ENCODE data around the gene KSR1.
"Not testable (repeated sequence)": the region's sequence is repeated elsewhere in the genome, so short reads cannot be mapped to it uniquely, and the experiment has no call there.

The KSR1 gene

GRCh38 chr17:27499451-27500265, 43.4 kb downstream of the KSR1 start:
- peaks cover 6% of the 10 kb centered on the region for H3K27me3 ChIP-seq (ENCODE audit: control insufficient read depth, insufficient read depth, low read length)
- no peak overlapping the region for H3K9ac ChIP-seq (ENCODE audit: low read depth, low read length)
- peaks cover 10% of the 10 kb centered on the region for H3K4me1 ChIP-seq (ENCODE audit: control insufficient read depth, insufficient read depth, low read length)
- no peak overlapping the region for H3K4me2 ChIP-seq (ENCODE audit: low read length)
- no peaks in the 10 kb centered on the region for H3K36me3 ChIP-seq (ENCODE audit: insufficient read depth, low read length)
- no peaks in the 10 kb centered on the region for H3K9me3 ChIP-seq (replicated peaks; ENCODE audit: low read length)
- no peak overlapping the region for H3K4me3 ChIP-seq (ENCODE audit: low read length)

DNA sequence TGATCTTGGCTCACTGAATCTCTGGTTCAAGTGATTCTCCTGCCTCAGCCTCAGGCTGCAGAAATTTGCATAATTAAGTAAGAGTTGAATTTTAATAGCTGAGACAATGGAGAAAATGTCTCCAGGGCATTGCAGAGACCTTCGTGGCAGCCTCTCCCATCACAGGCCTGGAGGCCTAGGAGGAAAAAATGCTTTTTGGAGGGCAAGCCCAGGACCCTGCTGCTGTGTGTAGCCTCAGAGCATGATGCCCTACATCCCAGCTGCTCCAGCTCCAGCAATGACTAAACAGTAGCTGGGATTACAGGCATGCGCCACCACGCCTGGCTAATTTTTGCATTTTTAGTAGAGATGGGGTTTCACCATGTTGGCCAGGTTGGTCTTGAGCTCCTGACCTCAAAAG, 45.1 kb downstream of the KSR1 start:
- H3K4me1 ChIP-seq (ENCODE audit: control insufficient read depth, insufficient read depth, low read length); H3K4me2 ChIP-seq (ENCODE audit: low read length); H3K27me3 ChIP-seq (ENCODE audit: control insufficient read depth, insufficient read depth, low read length); H3K4me3 ChIP-seq (ENCODE audit: low read length); H3K9ac ChIP-seq (ENCODE audit: low read depth, low read length); H3K36me3 ChIP-seq (ENCODE audit: insufficient read depth, low read length); H3K9me3 ChIP-seq (replicated peaks; ENCODE audit: low read length): not testable (repeated sequence)

- Histone ChIP-seq H3K27me3 (ENCODE audit: control insufficient read depth, insufficient read depth, low read length) (no peaks in the 10 kb centered on the region), H3K36me3 (ENCODE audit: insufficient read depth, low read length) (no peaks in the 10 kb centered on the region), H3K4me2 (ENCODE audit: low read length) (peak overlapping the region; percentile 1), H3K4me3 (ENCODE audit: low read length) (no peak overlapping the region), H3K9me3 (replicated peaks; ENCODE audit: low read length) (no peaks in the 10 kb centered on the region), H3K4me1 (ENCODE audit: control insufficient read depth, insufficient read depth, low read length) (peaks cover 8% of the 10 kb centered on the region), H3K9ac (ENCODE audit: low read depth, low read length) (no peak overlapping the region)
These were observed 46.5 kb downstream of the KSR1 start for GRCh38 chr17:27502526-27503324.

DNA sequence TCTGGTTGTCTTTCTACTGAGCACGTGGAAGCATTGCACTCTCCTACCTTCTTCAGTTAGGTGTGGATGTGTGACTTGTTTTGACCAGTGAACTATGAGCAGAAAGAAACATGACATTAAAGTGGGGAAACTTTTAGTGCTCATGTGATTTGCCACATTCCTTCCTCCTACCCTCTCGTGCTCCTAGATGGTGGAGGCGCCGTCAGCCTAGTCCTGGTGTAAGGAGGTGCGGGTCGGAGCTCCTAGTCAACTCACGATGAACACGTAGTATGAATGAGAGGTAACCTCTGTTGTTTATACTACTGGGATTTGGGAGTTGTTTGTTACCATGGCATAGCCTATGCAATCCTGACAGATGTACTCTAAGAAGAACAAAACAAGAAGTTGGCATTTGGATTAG, 47.4 kb downstream of the KSR1 start:
- H3K36me3 ChIP-seq (ENCODE audit: insufficient read depth, low read length) = no peaks in the 10 kb centered on the region
- no peak overlapping the region for H3K4me2 ChIP-seq (ENCODE audit: low read length)
- H3K4me3 ChIP-seq (ENCODE audit: low read length) = no peak overlapping the region
- no peak overlapping the region for H3K9ac ChIP-seq (ENCODE audit: low read depth, low read length)
- H3K27me3 ChIP-seq (ENCODE audit: control insufficient read depth, insufficient read depth, low read length) = no peaks in the 10 kb centered on the region
- H3K9me3 ChIP-seq (replicated peaks; ENCODE audit: low read length) = no peaks in the 10 kb centered on the region
- peaks cover 8% of the 10 kb centered on the region for H3K4me1 ChIP-seq (ENCODE audit: control insufficient read depth, insufficient read depth, low read length)

DNA sequence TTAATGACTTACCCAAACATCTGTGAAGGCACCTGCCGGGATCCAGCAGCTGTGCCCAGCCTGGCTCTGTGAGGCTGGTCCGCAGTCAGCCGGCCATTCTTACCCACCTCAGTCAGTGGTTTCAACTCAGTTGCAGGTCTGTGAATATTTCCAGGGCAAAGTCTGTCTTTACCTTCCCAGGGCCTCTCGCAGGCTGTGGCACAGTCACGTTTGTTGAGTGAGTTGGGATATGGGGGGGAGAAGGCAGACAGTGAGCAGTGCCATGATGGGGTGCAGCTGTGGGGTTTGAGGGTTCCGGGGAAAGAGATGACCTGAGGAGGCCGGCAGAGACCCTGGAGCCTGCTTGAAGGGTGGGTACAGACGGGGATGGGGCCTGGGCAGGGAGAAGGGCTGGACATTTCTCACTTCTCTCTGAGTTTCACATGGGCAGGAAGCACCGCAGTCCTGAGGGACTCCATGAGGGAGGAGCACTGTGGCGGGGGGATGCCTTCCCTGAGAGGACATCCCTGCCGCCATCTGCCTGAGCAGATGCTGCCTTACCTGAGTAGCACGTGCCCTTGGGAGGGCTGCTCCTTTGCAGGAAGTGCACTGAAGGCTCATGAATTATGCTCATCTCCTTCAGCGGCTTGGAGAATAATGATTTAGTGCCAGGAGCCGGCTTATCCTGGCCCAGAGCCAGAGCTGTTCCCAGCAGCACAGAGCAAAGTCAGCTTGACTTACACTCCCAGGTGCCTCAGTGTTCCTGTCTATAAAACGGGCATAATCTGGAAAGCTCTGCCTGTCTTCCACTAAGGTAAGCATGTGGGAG, 48.1 kb downstream of the KSR1 start:
- no peaks in the 10 kb centered on the region for H3K9me3 ChIP-seq (replicated peaks; ENCODE audit: low read length)
- H3K9ac ChIP-seq (ENCODE audit: low read depth, low read length) = no peak overlapping the region
- no peaks in the 10 kb centered on the region for H3K27me3 ChIP-seq (ENCODE audit: control insufficient read depth, insufficient read depth, low read length)
- no peaks in the 10 kb centered on the region for H3K36me3 ChIP-seq (ENCODE audit: insufficient read depth, low read length)
- H3K4me2 ChIP-seq (ENCODE audit: low read length) = no peak overlapping the region
- H3K4me3 ChIP-seq (ENCODE audit: low read length) = no peak overlapping the region
- peaks cover 8% of the 10 kb centered on the region for H3K4me1 ChIP-seq (ENCODE audit: control insufficient read depth, insufficient read depth, low read length)

- Histone ChIP-seq H3K4me1 (ENCODE audit: control insufficient read depth, insufficient read depth, low read length) (peaks cover 8% of the 10 kb centered on the region), H3K4me2 (ENCODE audit: low read length) (no peak overlapping the region), H3K36me3 (ENCODE audit: insufficient read depth, low read length) (no peaks in the 10 kb centered on the region), H3K9me3 (replicated peaks; ENCODE audit: low read length) (no peaks in the 10 kb centered on the region), H3K27me3 (ENCODE audit: control insufficient read depth, insufficient read depth, low read length) (peaks cover 2% of the 10 kb centered on the region), H3K4me3 (ENCODE audit: low read length) (no peak overlapping the region), H3K9ac (ENCODE audit: low read depth, low read length) (no peak overlapping the region)
These were observed 50.3 kb downstream of the KSR1 start for GRCh38 chr17:27506348-27507218.

DNA sequence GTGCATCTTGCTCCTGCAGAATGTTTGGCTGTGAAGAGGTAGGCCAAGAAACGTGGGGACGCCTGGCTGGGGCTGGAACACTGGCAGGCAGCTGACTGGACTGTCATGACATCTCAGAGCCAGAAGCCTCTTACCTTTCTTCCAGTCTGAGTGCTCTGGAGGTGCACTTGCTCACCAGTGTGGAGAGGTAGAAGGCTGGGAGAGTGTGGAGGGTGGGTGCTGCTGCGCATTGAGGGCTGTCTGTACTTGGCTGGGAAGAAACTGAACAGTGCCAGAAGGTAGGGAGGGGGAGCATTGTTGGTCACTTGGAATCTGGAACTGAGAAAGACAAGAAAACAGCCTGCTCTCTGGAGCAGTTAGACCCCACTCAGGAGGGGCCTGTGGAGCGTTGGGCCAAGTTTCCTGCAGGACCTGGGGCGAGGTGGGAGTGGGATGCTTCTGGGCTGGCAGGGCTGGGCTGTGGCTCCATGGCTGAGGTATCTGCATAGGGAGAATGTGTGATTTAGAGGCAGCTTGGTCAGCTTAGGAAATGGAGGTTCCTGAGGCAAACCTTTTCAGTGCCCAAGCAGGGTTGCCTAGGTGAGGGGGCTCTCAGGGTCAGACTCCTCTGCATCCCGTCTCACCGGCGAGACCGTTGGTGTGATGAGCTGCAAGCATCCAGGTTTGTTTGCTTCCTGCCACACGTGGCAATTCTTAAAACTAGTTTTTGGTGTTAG, 55.1 kb downstream of the KSR1 start:
- Histone ChIP-seq H3K9me3 (replicated peaks; ENCODE audit: low read length) (no peaks in the 10 kb centered on the region), H3K4me3 (ENCODE audit: low read length) (no peak overlapping the region), H3K4me2 (ENCODE audit: low read length) (no peak overlapping the region), H3K27me3 (ENCODE audit: control insufficient read depth, insufficient read depth, low read length) (peaks cover 7% of the 10 kb centered on the region), H3K36me3 (ENCODE audit: insufficient read depth, low read length) (no peaks in the 10 kb centered on the region), H3K4me1 (ENCODE audit: control insufficient read depth, insufficient read depth, low read length) (no peaks in the 10 kb centered on the region), H3K9ac (ENCODE audit: low read depth, low read length) (no peak overlapping the region)

DNA sequence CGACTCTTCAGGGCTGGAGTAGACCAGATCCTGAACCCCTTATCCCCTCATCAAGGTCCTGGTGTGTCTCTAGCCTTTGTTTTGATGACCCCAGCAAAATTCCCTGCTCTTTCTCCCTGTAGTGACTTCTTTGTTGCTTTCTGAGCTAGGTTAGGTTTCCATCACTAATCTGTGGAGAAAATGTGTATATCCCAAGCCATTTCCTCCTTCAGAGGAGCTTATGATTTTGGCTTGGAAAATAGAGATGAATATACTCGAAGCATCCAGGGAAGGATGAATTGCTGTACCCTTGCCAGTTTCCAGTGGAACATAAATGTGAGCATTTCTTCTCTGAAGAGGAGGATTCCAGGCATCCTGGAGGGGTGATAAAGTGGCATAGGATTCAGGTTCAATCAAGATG, 55.8 kb downstream of the KSR1 start:
- no peaks in the 10 kb centered on the region for H3K9me3 ChIP-seq (replicated peaks; ENCODE audit: low read length)
- no peaks in the 10 kb centered on the region for H3K4me1 ChIP-seq (ENCODE audit: control insufficient read depth, insufficient read depth, low read length)
- peaks cover 7% of the 10 kb centered on the region for H3K27me3 ChIP-seq (ENCODE audit: control insufficient read depth, insufficient read depth, low read length)
- no peak overlapping the region for H3K4me3 ChIP-seq (ENCODE audit: low read length)
- H3K9ac ChIP-seq (ENCODE audit: low read depth, low read length) = no peak overlapping the region
- H3K4me2 ChIP-seq (ENCODE audit: low read length) = no peak overlapping the region
- no peaks in the 10 kb centered on the region for H3K36me3 ChIP-seq (ENCODE audit: insufficient read depth, low read length)

- no peak overlapping the region for H3K4me2 ChIP-seq (ENCODE audit: low read length)
- no peak overlapping the region for H3K4me3 ChIP-seq (ENCODE audit: low read length)
- no peaks in the 10 kb centered on the region for H3K36me3 ChIP-seq (ENCODE audit: insufficient read depth, low read length)
- no peaks in the 10 kb centered on the region for H3K9me3 ChIP-seq (replicated peaks; ENCODE audit: low read length)
- peaks cover 7% of the 10 kb centered on the region for H3K27me3 ChIP-seq (ENCODE audit: control insufficient read depth, insufficient read depth, low read length)
- H3K9ac ChIP-seq (ENCODE audit: low read depth, low read length) = no peak overlapping the region
- no peaks in the 10 kb centered on the region for H3K4me1 ChIP-seq (ENCODE audit: control insufficient read depth, insufficient read depth, low read length)
These were observed 56.5 kb downstream of the KSR1 start for GRCh38 chr17:27512511-27513346.

DNA sequence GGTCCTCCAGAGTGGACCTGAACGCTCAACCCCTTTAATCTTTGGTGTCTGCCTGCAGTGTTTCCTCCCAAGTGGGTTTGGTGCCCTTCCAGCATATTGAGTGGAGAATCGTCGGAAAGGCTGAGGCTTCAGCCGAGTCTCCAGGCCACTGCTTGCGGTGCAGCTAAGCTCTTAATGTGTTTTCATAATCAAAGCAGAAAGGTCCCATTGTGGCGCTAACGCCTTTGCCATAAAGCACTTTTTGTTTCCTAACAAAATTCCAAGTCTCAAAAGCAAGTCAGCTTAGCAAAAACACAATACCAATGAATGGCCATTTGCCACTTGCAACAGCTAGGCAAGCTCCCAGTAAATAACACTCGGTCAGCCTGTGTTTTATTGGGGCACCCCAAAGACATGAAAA, 57.6 kb downstream of the KSR1 start:
- Histone ChIP-seq H3K9ac (ENCODE audit: low read depth, low read length) (no peak overlapping the region), H3K9me3 (replicated peaks; ENCODE audit: low read length) (no peaks in the 10 kb centered on the region), H3K27me3 (ENCODE audit: control insufficient read depth, insufficient read depth, low read length) (peaks cover 7% of the 10 kb centered on the region), H3K4me2 (ENCODE audit: low read length) (no peak overlapping the region), H3K4me3 (ENCODE audit: low read length) (no peak overlapping the region), H3K36me3 (ENCODE audit: insufficient read depth, low read length) (no peaks in the 10 kb centered on the region), H3K4me1 (ENCODE audit: control insufficient read depth, insufficient read depth, low read length) (no peaks in the 10 kb centered on the region)
